Measurements from ENCODE around the gene APOL3.
"Not testable (repeated sequence)": the region's sequence is repeated elsewhere in the genome, so short reads cannot be mapped to it uniquely, and the experiment has no call there.

Gene APOL3

GRCh38 chr22:36143066-36143815 is 17.3 kb downstream of the APOL3 start:
- no peak for TF ChIP-seq CTCF (IDR thresholded peaks at IDR 0.05; ENCODE audit: low read length, missing control alignments)
- no peak overlapping the region for H3K4me3 ChIP-seq (replicated peaks; ENCODE audit: low read depth, low read length)
- no peak for DNase-seq (ENCODE audit: low read depth)

DNA sequence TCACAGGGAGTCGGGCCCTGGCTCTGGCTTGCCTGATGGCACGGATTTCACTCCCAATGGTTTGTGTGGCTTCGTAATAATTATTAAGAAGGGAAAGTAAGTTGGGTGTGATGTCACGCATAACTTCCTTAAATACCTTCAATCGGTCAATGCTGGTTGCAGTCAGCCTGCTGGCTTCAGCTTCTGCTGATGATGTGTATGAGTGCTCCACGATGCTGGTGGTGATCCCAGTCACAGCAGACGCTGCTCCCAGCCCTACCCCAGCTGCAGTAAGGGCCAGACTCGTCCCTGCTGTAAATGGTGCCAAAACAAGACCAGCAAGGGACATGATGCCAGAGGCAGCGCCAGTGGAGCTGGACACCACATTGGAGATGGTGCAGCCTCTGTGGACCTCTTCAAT is 19.1 kb downstream of the APOL3 start:
- H3K4me3 ChIP-seq (replicated peaks; ENCODE audit: low read depth, low read length): no peak overlapping the region
- DNase-seq (ENCODE audit: low read depth): no peak
- no peak for TF ChIP-seq CTCF (IDR thresholded peaks at IDR 0.05; ENCODE audit: low read length, missing control alignments)

GRCh38 chr22:36138709-36139108 is 21.8 kb downstream of the APOL3 start:
- not testable (repeated sequence) for H3K4me3 ChIP-seq (replicated peaks; ENCODE audit: low read depth, low read length); DNase-seq (ENCODE audit: low read depth)

GRCh38 chr22:36136988-36137387 is 23.6 kb downstream of the APOL3 start:
- TF ChIP-seq CTCF (IDR thresholded peaks at IDR 0.05; ENCODE audit: low read length, missing control alignments): no peak
- DNase-seq (ENCODE audit: low read depth): peak; percentile 35

GRCh38 chr22:36136475-36136874 is 24.1 kb downstream of the APOL3 start:
- no peak for TF ChIP-seq CTCF (IDR thresholded peaks at IDR 0.05; ENCODE audit: low read length, missing control alignments)
- no peak overlapping the region for H3K4me3 ChIP-seq (replicated peaks; ENCODE audit: low read depth, low read length)
- DNase-seq (ENCODE audit: low read depth): no peak

More at GRCh38 chr22:36136988-36137387, 23.6 kb downstream of the APOL3 start:
- H3K4me3 ChIP-seq (replicated peaks; ENCODE audit: low read depth, low read length): no peak overlapping the region

GRCh38 chr22:36135306-36135980 is 25.1 kb downstream of the APOL3 start:
- no peak for DNase-seq (ENCODE audit: low read depth)
- no peak overlapping the region for H3K4me3 ChIP-seq (replicated peaks; ENCODE audit: low read depth, low read length)

More at GRCh38 chr22:36135306-36135980, 25.1 kb downstream of the APOL3 start:
- no peak for TF ChIP-seq CTCF (IDR thresholded peaks at IDR 0.05; ENCODE audit: low read length, missing control alignments)
